Activated naive CD4-positive, alpha-beta T cell treated with anti-CD3 and anti-CD28 coated beads, Interleukin-2, amount 50 U/mL, for 16 hours (primary cell): ENCODE results near the gene GPR155.

Source experiments
- DNase-seq: peaks from one replicate; pipeline ENCODE4 v3.0.0-alpha.2; 2020

GPR155 gene

GRCh38 chr2:174486563-174487107 lies at the start of gene GPR155:
GPR155 (minus strand) TSS chr2:174487029; CDS start chr2:174481956, 5,073 bp downstream.
- peak; percentile 55 for DNase-seq

- DNase-seq, result no peak
Observed at GRCh38 chr2:174535757-174536703, 49.2 kb upstream of the GPR155 start.

- no peak for DNase-seq
Observed at GRCh38 chr2:174535083-174535482, 48.3 kb upstream of the GPR155 start.

- no peak for DNase-seq
Observed at GRCh38 chr2:174529916-174530315, 43.1 kb upstream of the GPR155 start.

GRCh38 chr2:174527959-174528358 lies 41.1 kb upstream of the GPR155 start:
- no peak for DNase-seq

GRCh38 chr2:174527101-174527721 lies 40.4 kb upstream of the GPR155 start:
- no peak for DNase-seq

- no peak for DNase-seq
Observed at GRCh38 chr2:174524527-174524926, 37.7 kb upstream of the GPR155 start.

GRCh38 chr2:174522553-174522952 lies 35.7 kb upstream of the GPR155 start:
- DNase-seq, result no peak

- no peak for DNase-seq
Observed at GRCh38 chr2:174518395-174518794, 31.6 kb upstream of the GPR155 start.

- DNase-seq, result no peak
Observed at GRCh38 chr2:174516501-174517378, 29.9 kb upstream of the GPR155 start.

GRCh38 chr2:174512345-174512744 lies 25.5 kb upstream of the GPR155 start:
- no peak for DNase-seq

GRCh38 chr2:174511580-174512260 lies 24.9 kb upstream of the GPR155 start:
- DNase-seq, result no peak

GRCh38 chr2:174510583-174511189 lies 23.9 kb upstream of the GPR155 start:
- DNase-seq, result no peak

- DNase-seq, result no peak
Observed at GRCh38 chr2:174503161-174503809, 16.5 kb upstream of the GPR155 start.

GRCh38 chr2:174499371-174499770 lies 12.5 kb upstream of the GPR155 start:
- no peak for DNase-seq

- DNase-seq, result no peak
Observed at GRCh38 chr2:174495365-174496012, 8.7 kb upstream of the GPR155 start.

GRCh38 chr2:174493549-174494331 lies 6.9 kb upstream of the GPR155 start:
- no peak for DNase-seq

- peak; percentile 69 for DNase-seq
Observed at GRCh38 chr2:174492963-174493431, 6.2 kb upstream of the GPR155 start.

GRCh38 chr2:174491947-174492346 lies 5.1 kb upstream of the GPR155 start:
- no peak for DNase-seq

- DNase-seq, result no peak
Observed at GRCh38 chr2:174490051-174490450, 3.2 kb upstream of the GPR155 start.
